Measurements from ENCODE around the gene OGFOD3. TPM values are rescaled to one million over a fixed set of nuclear protein-coding genes. Genes with fewer than 3 reads are reported as not detected.
"Not testable (repeated sequence)": the region's sequence is repeated elsewhere in the genome, so short reads cannot be mapped to it uniquely, and the experiment has no call there.

The OGFOD3 gene
- total RNA-seq, 5 donors from 2014 or later (not counting 1 experiment from before 2014, with no cell fraction given) = 22.0 to 32.2 (median 29.2) TPM

DNA sequence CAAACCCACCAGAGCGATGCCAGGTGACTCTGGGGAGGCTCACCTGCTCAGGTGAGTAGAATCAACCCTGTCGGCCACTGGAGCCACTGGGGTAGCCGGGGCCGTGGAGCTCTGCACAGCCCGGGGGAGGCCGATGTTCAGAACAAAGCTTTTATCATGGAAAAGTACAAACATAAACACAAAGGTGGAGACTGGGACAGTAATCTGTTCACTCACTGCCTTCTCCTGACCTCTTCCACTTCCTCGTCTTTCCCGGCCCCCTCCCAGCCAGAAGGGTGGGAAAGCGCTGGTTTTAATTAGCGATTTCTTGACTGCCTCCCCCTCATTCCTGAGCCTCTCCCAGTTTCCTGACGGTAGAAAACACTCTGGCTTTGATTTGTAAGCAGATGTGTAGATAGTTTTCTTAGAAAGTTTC, 69.1 kb downstream of the OGFOD3 start:
- no peaks in the 10 kb centered on the region for H3K36me3 Mint-ChIP-seq
- Histone ChIP-seq H3K4me1 (ENCODE audit: control insufficient read depth in 1 of 2, extremely low read depth in 1 of 2, insufficient read depth in 2 of 2, low read length in 2 of 2) (peaks cover 0 to 19% of the 10 kb centered on the region in 2 experiments), H3K27me3 (replicated peaks in 1 of 2; ENCODE audit: control insufficient read depth in 2 of 2, extremely low read depth in 1 of 2, insufficient read depth in 2 of 2, low read length in 1 of 2) (peaks cover 0 to 50% of the 10 kb centered on the region in 2 experiments), H3K9me3 (no peaks in the 10 kb centered on the region), H3K27ac (ENCODE audit: low read length) (no peak overlapping the region), H3K4me3 (ENCODE audit: control insufficient read depth in 1 of 2, extremely low read depth in 1 of 2, low read length in 1 of 2) (no peak overlapping the region), H3K36me3 (ENCODE audit: control insufficient read depth in 2 of 2, extremely low read depth in 1 of 2, insufficient read depth in 1 of 2, low read length in 1 of 2) (peaks cover 0 to 3% of the 10 kb centered on the region in 2 donors)
- no peak overlapping the region for H3K4me3 Mint-ChIP-seq
- ATAC-seq (replicated peaks in 1 of 4) (no peak), DNase-seq (no peak)
- WGBS (ENCODE audit: insufficient coverage) = 83% methylated on average over 3 of the region's 11 CpGs
- peaks cover 6 to 10% (median 8%) of the 10 kb centered on the region in 3 donors for H3K4me1 Mint-ChIP-seq
- ChIA-PET POLR2A (interaction anchor here in 1 of 2 donors (0.6 kb wide), 1 partner anchor 232 kb away, joined by 4 read pairs; no protein-coding TSS in a partner anchor), CTCF (interaction anchor here in 1 of 2 donors (0.7 kb wide), 1 partner anchor 199 kb away, joined by 4 read pairs; no protein-coding TSS in a partner anchor)
- peaks cover 0 to 5% of the 10 kb centered on the region in 2 donors for H3K27me3 Mint-ChIP-seq
- no peak overlapping the region for H3K27ac Mint-ChIP-seq
- no peaks in the 10 kb centered on the region for H3K9me3 Mint-ChIP-seq

DNA sequence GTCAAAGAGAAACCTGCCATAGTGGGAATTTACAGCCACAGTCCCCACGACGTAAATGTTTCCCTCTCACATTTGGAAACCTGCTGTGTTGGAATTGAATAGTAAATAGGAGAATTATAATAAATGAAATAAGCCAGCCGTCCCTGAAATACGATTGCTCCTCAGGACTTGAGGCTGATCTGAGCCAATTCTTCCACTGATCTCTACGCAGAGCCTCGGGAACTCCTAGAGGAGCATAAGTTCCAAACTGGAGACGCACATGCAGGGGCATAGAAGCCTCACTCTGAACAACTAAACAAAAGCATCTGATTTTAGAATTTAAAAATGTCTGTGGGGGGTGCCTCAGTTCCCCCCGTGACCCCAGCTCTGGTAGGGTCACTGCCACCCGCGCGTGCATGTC, 69.5 kb downstream of the OGFOD3 start:
- DNase-seq (no peak), ATAC-seq (replicated peaks in 1 of 4) (no peak)
- Mint-ChIP-seq H3K27ac (no peak overlapping the region), H3K36me3 (no peaks in the 10 kb centered on the region), H3K9me3 (no peaks in the 10 kb centered on the region), H3K4me3 (no peak overlapping the region), H3K4me1 (peaks cover 6 to 10% (median 8%) of the 10 kb centered on the region in 3 donors), H3K27me3 (peaks cover 0 to 5% of the 10 kb centered on the region in 2 donors)
- Histone ChIP-seq H3K4me1 (ENCODE audit: control insufficient read depth in 1 of 2, extremely low read depth in 1 of 2, insufficient read depth in 2 of 2, low read length in 2 of 2) (peaks cover 0 to 19% of the 10 kb centered on the region in 2 experiments), H3K36me3 (ENCODE audit: control insufficient read depth in 2 of 2, extremely low read depth in 1 of 2, insufficient read depth in 1 of 2, low read length in 1 of 2) (peaks cover 0 to 3% of the 10 kb centered on the region in 2 donors), H3K9me3 (no peaks in the 10 kb centered on the region), H3K27me3 (replicated peaks in 1 of 2; ENCODE audit: control insufficient read depth in 2 of 2, extremely low read depth in 1 of 2, insufficient read depth in 2 of 2, low read length in 1 of 2) (peaks cover 0 to 46% of the 10 kb centered on the region in 2 experiments), H3K27ac (ENCODE audit: low read length) (no peak overlapping the region), H3K4me3 (ENCODE audit: control insufficient read depth in 1 of 2, extremely low read depth in 1 of 2, low read length in 1 of 2) (no peak overlapping the region)
- CTCF ChIA-PET = no interaction called here
- POLR2A ChIA-PET = no interaction called here
- no CpG with 5 or more reads among the region's 11 CpGs for WGBS (ENCODE audit: insufficient coverage)

DNA sequence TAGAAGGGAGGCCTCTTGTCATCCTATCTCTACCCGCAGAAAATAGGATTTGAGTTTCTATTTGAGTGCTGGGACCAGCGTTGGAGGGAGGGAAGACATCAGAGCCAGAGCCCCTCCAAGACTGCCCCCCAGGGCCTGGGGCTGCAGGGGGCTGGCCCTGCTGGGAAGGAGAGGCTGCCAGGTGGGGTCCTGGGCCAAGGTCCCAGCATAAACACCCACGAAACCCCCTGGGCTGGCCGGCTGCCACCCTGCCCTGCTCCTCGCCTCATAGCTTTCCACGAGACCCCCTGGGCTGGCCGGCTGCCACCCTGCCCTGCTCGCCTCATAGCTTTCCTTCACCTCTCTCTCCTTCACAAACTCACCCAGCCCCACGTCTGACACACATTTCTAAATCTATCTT, 70.0 kb downstream of the OGFOD3 start:
- no peak overlapping the region for H3K27ac Mint-ChIP-seq
- Histone ChIP-seq H3K36me3 (ENCODE audit: control insufficient read depth in 2 of 2, extremely low read depth in 1 of 2, insufficient read depth in 1 of 2, low read length in 1 of 2) (peaks cover 0 to 3% of the 10 kb centered on the region in 2 donors), H3K4me1 (ENCODE audit: control insufficient read depth in 1 of 2, extremely low read depth in 1 of 2, insufficient read depth in 2 of 2, low read length in 2 of 2) (peaks cover 0 to 19% of the 10 kb centered on the region in 2 experiments), H3K27me3 (replicated peaks in 1 of 2; ENCODE audit: control insufficient read depth in 2 of 2, extremely low read depth in 1 of 2, insufficient read depth in 2 of 2, low read length in 1 of 2) (peaks cover 0 to 42% of the 10 kb centered on the region in 2 experiments), H3K27ac (ENCODE audit: low read length) (no peak overlapping the region), H3K9me3 (no peaks in the 10 kb centered on the region), H3K4me3 (ENCODE audit: control insufficient read depth in 1 of 2, extremely low read depth in 1 of 2, low read length in 1 of 2) (no peak overlapping the region)
- no peaks in the 10 kb centered on the region for H3K36me3 Mint-ChIP-seq
- no peak overlapping the region for H3K4me3 Mint-ChIP-seq
- DNase-seq (no peak), ATAC-seq (replicated peaks in 1 of 4) (no peak)
- WGBS (ENCODE audit: insufficient coverage) = 80% methylated on average over 8 of the region's 9 CpGs
- H3K4me1 Mint-ChIP-seq = peaks cover 6 to 10% (median 8%) of the 10 kb centered on the region in 3 donors
- ChIA-PET POLR2A (no interaction called here), CTCF (no interaction called here)
- H3K9me3 Mint-ChIP-seq = no peaks in the 10 kb centered on the region
- H3K27me3 Mint-ChIP-seq = peaks cover 0 to 5% of the 10 kb centered on the region in 2 donors

DNA sequence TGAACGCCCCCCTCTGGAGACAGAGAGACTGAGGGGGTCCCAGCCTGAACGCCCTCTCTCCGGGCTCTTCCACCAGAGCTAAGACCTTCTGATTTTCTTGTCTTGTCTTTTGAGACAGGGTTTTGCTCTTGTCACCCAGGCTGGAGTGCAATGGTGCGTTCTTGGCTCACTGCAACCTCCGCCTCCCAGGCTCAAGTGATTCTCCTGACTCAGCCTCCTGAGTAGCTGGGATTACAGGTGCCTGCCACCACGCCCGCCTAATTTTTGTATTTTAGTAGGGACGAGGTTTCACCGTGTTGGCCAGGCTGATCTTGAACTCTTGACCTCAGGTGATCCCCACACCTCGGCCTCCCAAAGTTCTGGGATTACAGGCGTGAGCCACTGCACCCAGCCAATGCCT, 70.4 kb downstream of the OGFOD3 start:
- H3K27ac ChIP-seq (ENCODE audit: low read length); H3K9me3 Mint-ChIP-seq; H3K9me3 ChIP-seq; H3K27ac Mint-ChIP-seq; H3K27me3 Mint-ChIP-seq; H3K36me3 ChIP-seq (ENCODE audit: control insufficient read depth in 2 of 2, extremely low read depth in 1 of 2, insufficient read depth in 1 of 2, low read length in 1 of 2); H3K4me1 Mint-ChIP-seq; H3K36me3 Mint-ChIP-seq; DNase-seq; H3K4me3 ChIP-seq (ENCODE audit: control insufficient read depth in 1 of 2, extremely low read depth in 1 of 2, low read length in 1 of 2); H3K4me3 Mint-ChIP-seq; CTCF ChIA-PET; ATAC-seq (replicated peaks in 1 of 4); POLR2A ChIA-PET: not testable (repeated sequence)
- H3K4me1 ChIP-seq (ENCODE audit: control insufficient read depth in 1 of 2, extremely low read depth in 1 of 2, insufficient read depth in 2 of 2, low read length in 2 of 2) = peaks cover 0 to 19% of the 10 kb centered on the region in 2 experiments
- peaks cover 0 to 40% of the 10 kb centered on the region in 2 experiments for H3K27me3 ChIP-seq (replicated peaks in 1 of 2; ENCODE audit: control insufficient read depth in 2 of 2, extremely low read depth in 1 of 2, insufficient read depth in 2 of 2, low read length in 1 of 2)
- WGBS (ENCODE audit: insufficient coverage) = 89% methylated on average over 9 of the region's 11 CpGs

DNA sequence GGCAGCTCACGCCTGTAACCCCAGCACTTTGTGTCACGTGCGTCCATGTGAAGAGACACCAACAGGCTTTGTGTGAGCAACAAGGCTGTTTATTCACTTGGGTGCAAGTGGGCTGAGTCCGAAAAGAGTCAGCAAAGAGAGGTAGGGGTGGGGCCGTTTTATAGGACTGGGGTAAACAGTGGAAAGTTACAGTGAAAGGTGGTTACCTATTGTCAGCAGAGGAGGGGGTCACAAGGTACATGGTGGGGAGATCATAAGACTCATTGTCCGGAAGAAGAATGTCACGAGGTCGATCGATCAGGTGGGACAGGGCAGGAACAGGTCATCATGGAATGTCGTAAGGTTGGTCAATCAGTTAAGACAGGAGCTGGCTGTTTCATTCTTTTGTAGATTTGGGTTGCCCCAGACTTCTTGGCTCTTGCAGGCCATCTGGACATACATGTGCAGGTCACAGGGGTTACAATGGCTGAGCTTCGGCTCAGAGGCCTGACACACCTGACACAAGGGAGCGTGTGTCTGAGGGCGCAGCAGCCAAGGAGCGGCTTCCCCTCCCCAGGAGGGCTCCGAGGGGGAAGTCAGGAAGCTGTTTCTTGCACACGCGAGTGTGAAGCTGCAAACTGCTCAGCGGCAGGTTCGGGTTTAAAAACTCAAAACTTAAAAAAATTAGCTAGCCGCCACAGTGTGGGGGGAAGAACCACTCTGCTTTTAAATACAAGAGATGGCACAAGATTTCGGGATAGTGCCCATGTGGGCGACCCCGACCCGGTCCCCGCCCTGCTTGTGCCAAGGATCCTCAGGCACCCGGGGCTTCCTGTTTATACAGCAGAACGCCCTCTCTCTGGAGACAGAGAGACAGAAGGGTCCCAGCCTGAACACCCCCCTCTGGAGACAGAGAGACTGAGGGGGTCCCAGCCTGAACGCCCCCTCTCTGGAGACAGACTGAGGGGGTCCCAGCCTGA, 71.8 kb downstream of the OGFOD3 start:
- H3K4me1 Mint-ChIP-seq = peaks cover 6 to 8% (median 7%) of the 10 kb centered on the region in 3 donors

DNA sequence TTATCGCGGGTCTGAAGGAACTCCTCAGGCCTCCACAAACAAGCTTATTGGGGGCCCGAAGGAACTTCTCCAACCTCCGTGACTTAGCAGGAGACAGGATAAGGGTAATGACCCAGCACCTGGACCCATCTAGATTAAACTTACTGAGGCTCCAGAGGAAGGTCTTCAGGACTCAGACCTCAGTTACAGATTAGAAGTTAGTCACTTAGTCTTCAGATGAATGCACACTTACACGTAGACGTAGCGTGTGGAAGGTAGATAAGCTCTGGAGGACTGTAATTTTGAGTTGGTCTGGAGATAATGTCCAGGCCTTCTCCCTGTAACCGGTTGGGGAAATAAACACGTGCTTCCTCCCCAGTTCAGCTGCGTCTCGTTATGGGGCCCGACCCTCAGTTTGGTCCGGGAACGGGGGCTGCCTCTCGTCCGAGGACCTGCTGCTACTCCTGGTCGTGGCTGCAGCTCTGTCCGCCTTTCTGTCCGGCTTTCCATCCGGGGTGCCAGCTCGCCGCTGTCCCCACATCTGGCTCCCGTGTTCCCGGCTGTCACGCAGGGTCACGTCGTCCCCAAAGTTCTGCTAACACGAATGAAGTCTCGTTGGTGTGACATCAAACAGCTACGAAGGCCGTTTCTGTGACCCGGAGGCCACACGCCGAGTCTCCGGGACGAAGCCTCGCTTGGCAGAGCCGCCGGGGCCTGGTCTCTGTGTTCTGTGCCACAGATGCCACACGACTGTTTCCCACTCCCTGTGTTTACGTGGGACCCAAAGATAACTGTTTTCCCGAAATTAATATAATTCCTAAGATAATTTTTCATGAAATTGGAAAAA, 73.0 kb downstream of the OGFOD3 start:
- Histone ChIP-seq H3K4me3 (ENCODE audit: control insufficient read depth in 1 of 2, extremely low read depth in 1 of 2, low read length in 1 of 2) (no peak overlapping the region), H3K4me1 (ENCODE audit: control insufficient read depth in 1 of 2, extremely low read depth in 1 of 2, insufficient read depth in 2 of 2, low read length in 2 of 2) (peaks cover 0 to 8% of the 10 kb centered on the region in 2 experiments), H3K27me3 (replicated peaks in 1 of 2; ENCODE audit: control insufficient read depth in 2 of 2, extremely low read depth in 1 of 2, insufficient read depth in 2 of 2, low read length in 1 of 2) (peaks cover 0 to 20% of the 10 kb centered on the region in 2 experiments), H3K27ac (ENCODE audit: low read length) (no peak overlapping the region), H3K9me3 (no peaks in the 10 kb centered on the region), H3K36me3 (ENCODE audit: control insufficient read depth in 2 of 2, extremely low read depth in 1 of 2, insufficient read depth in 1 of 2, low read length in 1 of 2) (peaks cover 0 to 3% of the 10 kb centered on the region in 2 donors)
- Mint-ChIP-seq H3K27ac (no peak overlapping the region), H3K36me3 (no peaks in the 10 kb centered on the region), H3K27me3 (peaks cover 0 to 5% of the 10 kb centered on the region in 2 donors), H3K4me3 (no peak overlapping the region), H3K4me1 (peaks cover 8 to 9% (median 8%) of the 10 kb centered on the region in 3 donors), H3K9me3 (no peaks in the 10 kb centered on the region)
- ATAC-seq (replicated peaks in 1 of 4) = no peak
- ChIA-PET POLR2A (no interaction called here), CTCF (no interaction called here)
- WGBS (ENCODE audit: insufficient coverage) = 90% methylated on average over 36 of the region's 42 CpGs
- DNase-seq = no peak

More for the DNA sequence above, 71.8 kb downstream of the OGFOD3 start:
- Histone ChIP-seq H3K4me1 (ENCODE audit: control insufficient read depth in 1 of 2, extremely low read depth in 1 of 2, insufficient read depth in 2 of 2, low read length in 2 of 2) (peaks cover 0 to 11% of the 10 kb centered on the region in 2 experiments), H3K36me3 (ENCODE audit: control insufficient read depth in 2 of 2, extremely low read depth in 1 of 2, insufficient read depth in 1 of 2, low read length in 1 of 2) (peaks cover 0 to 3% of the 10 kb centered on the region in 2 donors), H3K4me3 (ENCODE audit: control insufficient read depth in 1 of 2, extremely low read depth in 1 of 2, low read length in 1 of 2) (no peak overlapping the region), H3K27ac (ENCODE audit: low read length) (no peak overlapping the region), H3K9me3 (no peaks in the 10 kb centered on the region), H3K27me3 (replicated peaks in 1 of 2; ENCODE audit: control insufficient read depth in 2 of 2, extremely low read depth in 1 of 2, insufficient read depth in 2 of 2, low read length in 1 of 2) (peaks cover 0 to 33% of the 10 kb centered on the region in 2 experiments)
- Mint-ChIP-seq H3K9me3 (no peaks in the 10 kb centered on the region), H3K27ac (no peak overlapping the region), H3K4me3 (peak overlapping the region in 1 of 3 donors; percentile 32), H3K36me3 (no peaks in the 10 kb centered on the region), H3K27me3 (peaks cover 0 to 5% of the 10 kb centered on the region in 2 donors)
- 29% methylated on average over 25 of the region's 28 CpGs for WGBS (ENCODE audit: insufficient coverage)
- DNase-seq (no peak), ATAC-seq (replicated peaks in 1 of 4) (peak in 2 of 4 experiments; percentile 27 to 54)
- POLR2A ChIA-PET = no interaction called here
- CTCF ChIA-PET = no interaction called here

Measured in T-cell (primary cell).